IMR-90 (cell line): ENCODE results near the gene DYRK1A. TPM values are rescaled to one million over a fixed set of nuclear protein-coding genes. Genes with fewer than 3 reads are reported as not detected.
A peak's percentile ranks its signal among the peaks of the same experiment; 100 is the strongest.

Experiments used
- ATAC-seq: fragments of 200-7000 bp; cut with Tn5 transposase; 2 replicates; pipeline ENCODE4 v1.9.1; 2020; ENCODE audit warnings: low read depth, mild to moderate bottlenecking, moderate library complexity
- BruUV-seq: library from RNA; stranded (reverse); fragments of 400-500 nt; replicated peaks from 2 replicates; lab custom pipeline; 2021; lab: Mats Ljungman, UMichigan
- CTCF ChIA-PET: fragments of 300-600 bp; formaldehyde crosslinking; extraction: SDS; loops from one replicate; lab custom pipeline; 2021; ENCODE audit warnings: antibody characterized with exemption; lab: Yijun Ruan, JAX
- POLR2A ChIA-PET: fragments of 300-600 bp; sonication (Branson Sonifier 250); formaldehyde crosslinking; loops from one replicate; lab custom pipeline; 2022; ENCODE audit warnings: antibody characterized with exemption; ENCODE audit not compliant: unreplicated experiment; lab: Charles Lee
- DNase-seq: peaks from one replicate; pipeline ENCODE4 v3.0.0; 2013
- H2AFZ ChIP-seq: replicated peaks from 2 replicates; pipeline ENCODE3; 2013; ENCODE audit warnings: low read length, mild to moderate bottlenecking; ENCODE audit not compliant: poor library complexity
- H2AK5ac ChIP-seq: 2 replicates; pipeline ENCODE4 v1.6.1; 2013; ENCODE audit warnings: low read depth, low read length, inconsistent platforms
- H2AK9ac ChIP-seq: replicated peaks from 2 replicates; pipeline ENCODE3; 2013; ENCODE audit warnings: mild to moderate bottlenecking, low read depth, low read length, moderate library complexity; ENCODE audit not compliant: poor library complexity
- H2BK120ac ChIP-seq: 2 replicates; pipeline ENCODE4 v1.6.1; 2013; ENCODE audit warnings: low read depth, low read length, inconsistent platforms
- H2BK15ac ChIP-seq: 3 replicates; pipeline ENCODE4 v1.6.1; 2013; ENCODE audit warnings: low read depth, low read length, inconsistent platforms
- H2BK20ac ChIP-seq: 2 replicates; pipeline ENCODE4 v1.6.1; 2013; ENCODE audit warnings: low read depth, mild to moderate bottlenecking, inconsistent platforms, low read length, moderate library complexity
- H2BK5ac ChIP-seq: 2 replicates; pipeline ENCODE4 v1.6.1; 2013; ENCODE audit warnings: mild to moderate bottlenecking, low read depth, low read length, inconsistent platforms; ENCODE audit not compliant: poor library complexity, severe bottlenecking
- H3K14ac ChIP-seq: replicated peaks from 2 replicates; pipeline ENCODE4 v1.6.1; 2013; ENCODE audit warnings: low read depth, low read length, inconsistent platforms
- H3K18ac ChIP-seq: 2 replicates; pipeline ENCODE4 v1.6.1; 2013; ENCODE audit warnings: low read depth, low read length, control low read depth
- H3K23ac ChIP-seq: 2 replicates; pipeline ENCODE4 v1.6.1; 2013; ENCODE audit warnings: low read depth, low read length, inconsistent platforms
- H3K27ac ChIP-seq: 2 replicates; pipeline ENCODE4 v1.5.1; 2013; ENCODE audit warnings: mild to moderate bottlenecking, control low read depth, low read length; ENCODE audit not compliant: insufficient read depth
- H3K27me3 ChIP-seq: 2 replicates; pipeline ENCODE4 v1.6.1; 2013; ENCODE audit warnings: low read length; ENCODE audit not compliant: control insufficient read depth, insufficient read depth
- H3K36me3 ChIP-seq: 2 replicates; pipeline ENCODE4 v1.6.1; 2013; ENCODE audit warnings: low read length, mixed read lengths; ENCODE audit not compliant: control insufficient read depth, insufficient read depth
- H3K4ac ChIP-seq: 2 replicates; pipeline ENCODE4 v1.6.1; 2013; ENCODE audit warnings: low read depth, low read length, inconsistent platforms
- H3K4me1 ChIP-seq: 2 replicates; pipeline ENCODE4 v1.6.1; 2013; ENCODE audit warnings: low read length, mixed read lengths; ENCODE audit not compliant: control insufficient read depth, insufficient read depth
- H3K4me2 ChIP-seq: 2 replicates; pipeline ENCODE4 v1.6.1; 2013; ENCODE audit warnings: low read depth, mild to moderate bottlenecking, control low read depth, low read length, moderate library complexity
- H3K4me3 ChIP-seq: 2 replicates; pipeline ENCODE4 v1.5.1; 2013; ENCODE audit warnings: low read depth, mild to moderate bottlenecking, control low read depth, low read length, moderate library complexity; ENCODE audit not compliant: insufficient read depth
- H3K56ac ChIP-seq: 2 replicates; pipeline ENCODE4 v1.6.1; 2013; ENCODE audit warnings: low read length, inconsistent platforms; ENCODE audit not compliant: insufficient read depth; ENCODE audit errors: extremely low read depth
- H3K79me1 ChIP-seq, 2 experiments: 2 replicates each; pipeline ENCODE4 v1.6.1; 2013; ENCODE audit warnings: low read length in 2 of 2, inconsistent platforms in 1 of 2, low read depth in 1 of 2
- H3K9ac ChIP-seq: 2 replicates; pipeline ENCODE4 v1.6.1; 2013; ENCODE audit warnings: low read depth, low read length, control low read depth
- H3K9me1 ChIP-seq: 2 replicates; pipeline ENCODE4 v1.6.1; 2013; ENCODE audit warnings: low read length, inconsistent platforms; ENCODE audit not compliant: insufficient read depth
- H3K9me3 ChIP-seq: 2 replicates; pipeline ENCODE4 v1.6.1; 2013; ENCODE audit warnings: low read length; ENCODE audit not compliant: control insufficient read depth, insufficient read depth
- H4K20me1 ChIP-seq: 2 replicates; pipeline ENCODE4 v1.6.1; 2013; ENCODE audit warnings: low read length, inconsistent platforms; ENCODE audit not compliant: insufficient read depth
- H4K5ac ChIP-seq: 2 replicates; pipeline ENCODE4 v1.6.1; 2013; ENCODE audit warnings: mild to moderate bottlenecking, low read depth, low read length, control low read depth
- H4K8ac ChIP-seq, 2 experiments: 2 replicates each; pipeline ENCODE4 v1.6.1; 2013; ENCODE audit warnings: low read depth in 2 of 2, low read length in 2 of 2, control low read depth in 1 of 2, inconsistent platforms in 1 of 2
- H4K91ac ChIP-seq: 2 replicates; pipeline ENCODE4 v1.6.1; 2013; ENCODE audit warnings: low read depth, low read length, inconsistent platforms; ENCODE audit not compliant: insufficient read depth
- MAFK ChIP-seq: IDR thresholded peaks from 2 replicates; pipeline ENCODE4 v1.6.1; 2012; ENCODE audit warnings: low read depth, low read length, improper control_type of control experiment
- SMC3 ChIP-seq: fragments of 150-350 bp; IDR thresholded peaks from 2 replicates; pipeline ENCODE4 v1.6.1; 2016; ENCODE audit warnings: low read depth, mild to moderate bottlenecking, antibody characterized with exemption, low read length, moderate library complexity
- WGBS, 2 experiments: methylation state at CpG; one replicate each; pipeline versions ENCODE4 v1.1.5 to v1.1.7; 2013; ENCODE audit warnings: missing lambda C conversion rate in 2 of 2; ENCODE audit not compliant: insufficient read length in 1 of 2; ENCODE audit errors: extremely low coverage in 2 of 2; 5-methylcytosine and 5-hydroxymethylcytosine counted together
- dilution Hi-C: fragments of 300-500 bp; cut with HindIII; formaldehyde crosslinking; loops from one replicate; pipeline ENCODE4 v1.14.3; 2018; ENCODE audit warnings: low sequenced_read_pairs; ENCODE audit not compliant: unreplicated experiment
- in situ Hi-C: fragments of 300-500 bp; cut with MboI; formaldehyde crosslinking; loops from 3 replicates; pipeline ENCODE4 v1.14.3; 2019; ENCODE audit warnings: low sequenced_read_pairs, inconsistent platforms, mixed read lengths
- intact Hi-C: fragments of 100-400 bp; cut with micrococcal nuclease; formaldehyde crosslinking; loops from 2 replicates; pipeline ENCODE4 v1.10.0; 2022
- polyA plus RNA-seq, 3 experiments: library from polyadenylated mRNA; depleted of rRNA; stranded (reverse); fragments of >200 nt; gene quantifications; 2 replicates each; pipeline ENCODE4 v1.2.3, GENCODE V29; 2012; ENCODE audit warnings: low replicate concordance in 1 of 3
- total RNA-seq: library from RNA; depleted of rRNA; stranded (reverse); fragments of >200 nt; gene quantifications from 2 replicates; pipeline ENCODE4 v1.2.3, GENCODE V29; 2012
- TF ChIP-seq, protein P1 (sequence below): conservative IDR thresholded peaks from 2 replicates; pipeline ENCODE4 v1.5.1; 2012; ENCODE audit warnings: mild to moderate bottlenecking, low read depth, low read length, improper control_type of control experiment

Gene DYRK1A
- total and polyA plus RNA-seq, 2 of the 4 experiments (the other 2 are of a cell fraction) = 18.6 to 50.5 TPM

DNA sequence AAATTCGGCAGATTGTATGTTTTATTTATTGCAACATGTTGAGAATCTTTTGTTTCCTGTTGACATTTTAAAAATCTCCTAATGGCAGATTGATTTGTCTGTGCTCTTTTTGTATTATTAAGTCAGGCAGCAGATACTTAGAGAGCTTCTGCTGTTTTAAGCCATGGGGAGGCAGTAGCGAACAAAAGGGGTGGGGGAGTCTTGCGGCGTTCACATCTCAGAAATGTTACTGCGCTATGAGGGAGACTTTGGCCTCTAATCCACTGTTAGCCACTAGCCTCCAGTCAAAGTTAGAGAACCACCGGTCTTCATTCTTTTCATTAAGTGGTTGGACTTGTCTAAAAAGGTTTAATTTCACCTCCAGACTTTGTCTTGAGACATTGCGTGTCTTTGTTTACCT, 93.6 kb downstream of the DYRK1A start:
- H3K36me3 ChIP-seq = no peaks in the 10 kb centered on the region
- no peaks in the 10 kb centered on the region for H3K9me3 ChIP-seq
- ChIA-PET CTCF (no interaction called here), POLR2A (no interaction called here)
- no peak overlapping the region for H3K4me2 ChIP-seq
- H2AK9ac ChIP-seq = no peak overlapping the region
- H2BK5ac ChIP-seq = no peak overlapping the region
- H3K56ac ChIP-seq = no peak overlapping the region
- H4K8ac ChIP-seq = no peak overlapping the region
- no peak overlapping the region for H4K5ac ChIP-seq
- intact Hi-C loops (loop anchor here (5.0 kb wide), 1 partner anchor 193 kb away; the partner anchor contains the start of gene VPS26C), in situ Hi-C loops (loop anchor here (25.0 kb wide), 1 partner anchor 198 kb away; the partner anchor contains the start of gene VPS26C), dilution Hi-C loops (no loop called here)
- no peak overlapping the region for H2BK15ac ChIP-seq
- H2BK20ac ChIP-seq = no peak overlapping the region
- H2AK5ac ChIP-seq = peak overlapping the region; percentile 40; the same call in 1 of the 2 replicates
- no peaks in the 10 kb centered on the region for H3K27me3 ChIP-seq
- no peak overlapping the region for H4K91ac ChIP-seq
- no peak overlapping the region for H3K4me3 ChIP-seq
- no TSS peak for BruUV-seq
- no peak overlapping the region for H3K23ac ChIP-seq
- peaks cover 25% of the 10 kb centered on the region for H3K4me1 ChIP-seq
- DNase-seq (no peak), ATAC-seq (no peak)
- no peak overlapping the region for H3K4ac ChIP-seq
- no peak overlapping the region for H3K27ac ChIP-seq
- H3K14ac ChIP-seq = no peak overlapping the region
- no peak overlapping the region for H2AFZ ChIP-seq
- H3K18ac ChIP-seq = no peak overlapping the region
- peaks cover 87% of the 10 kb centered on the region for H4K20me1 ChIP-seq
- TF ChIP-seq, protein P1, sequence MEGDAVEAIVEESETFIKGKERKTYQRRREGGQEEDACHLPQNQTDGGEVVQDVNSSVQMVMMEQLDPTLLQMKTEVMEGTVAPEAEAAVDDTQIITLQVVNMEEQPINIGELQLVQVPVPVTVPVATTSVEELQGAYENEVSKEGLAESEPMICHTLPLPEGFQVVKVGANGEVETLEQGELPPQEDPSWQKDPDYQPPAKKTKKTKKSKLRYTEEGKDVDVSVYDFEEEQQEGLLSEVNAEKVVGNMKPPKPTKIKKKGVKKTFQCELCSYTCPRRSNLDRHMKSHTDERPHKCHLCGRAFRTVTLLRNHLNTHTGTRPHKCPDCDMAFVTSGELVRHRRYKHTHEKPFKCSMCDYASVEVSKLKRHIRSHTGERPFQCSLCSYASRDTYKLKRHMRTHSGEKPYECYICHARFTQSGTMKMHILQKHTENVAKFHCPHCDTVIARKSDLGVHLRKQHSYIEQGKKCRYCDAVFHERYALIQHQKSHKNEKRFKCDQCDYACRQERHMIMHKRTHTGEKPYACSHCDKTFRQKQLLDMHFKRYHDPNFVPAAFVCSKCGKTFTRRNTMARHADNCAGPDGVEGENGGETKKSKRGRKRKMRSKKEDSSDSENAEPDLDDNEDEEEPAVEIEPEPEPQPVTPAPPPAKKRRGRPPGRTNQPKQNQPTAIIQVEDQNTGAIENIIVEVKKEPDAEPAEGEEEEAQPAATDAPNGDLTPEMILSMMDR = 0 out of 2 replicates have a peak, but pooled peaks have one; percentile 21
- TF ChIP-seq MAFK = no peak
- no peak for TF ChIP-seq SMC3
- no peak overlapping the region for H2BK120ac ChIP-seq
- H3K9ac ChIP-seq = no peak overlapping the region
- H3K9me1 ChIP-seq = peaks cover 37% of the 10 kb centered on the region
- WGBS, 2 experiments = no CpG with 5 or more reads among the region's 7 CpGs
- peaks cover 36 to 73% of the 10 kb centered on the region in 2 experiments for H3K79me1 ChIP-seq
